Hematopoietic multipotent progenitor cell treated with erythropoietin and hydrocortisone succinate and interleukin-3 and kit ligand, for 17 days (in vitro differentiated cells): ENCODE measurements around the gene SNAP25.

Experiments
- DNase-seq: peaks from one replicate; pipeline ENCODE4 v3.0.0-alpha.2; 2015; ENCODE audit warnings: low spot score

The SNAP25 gene

DNA sequence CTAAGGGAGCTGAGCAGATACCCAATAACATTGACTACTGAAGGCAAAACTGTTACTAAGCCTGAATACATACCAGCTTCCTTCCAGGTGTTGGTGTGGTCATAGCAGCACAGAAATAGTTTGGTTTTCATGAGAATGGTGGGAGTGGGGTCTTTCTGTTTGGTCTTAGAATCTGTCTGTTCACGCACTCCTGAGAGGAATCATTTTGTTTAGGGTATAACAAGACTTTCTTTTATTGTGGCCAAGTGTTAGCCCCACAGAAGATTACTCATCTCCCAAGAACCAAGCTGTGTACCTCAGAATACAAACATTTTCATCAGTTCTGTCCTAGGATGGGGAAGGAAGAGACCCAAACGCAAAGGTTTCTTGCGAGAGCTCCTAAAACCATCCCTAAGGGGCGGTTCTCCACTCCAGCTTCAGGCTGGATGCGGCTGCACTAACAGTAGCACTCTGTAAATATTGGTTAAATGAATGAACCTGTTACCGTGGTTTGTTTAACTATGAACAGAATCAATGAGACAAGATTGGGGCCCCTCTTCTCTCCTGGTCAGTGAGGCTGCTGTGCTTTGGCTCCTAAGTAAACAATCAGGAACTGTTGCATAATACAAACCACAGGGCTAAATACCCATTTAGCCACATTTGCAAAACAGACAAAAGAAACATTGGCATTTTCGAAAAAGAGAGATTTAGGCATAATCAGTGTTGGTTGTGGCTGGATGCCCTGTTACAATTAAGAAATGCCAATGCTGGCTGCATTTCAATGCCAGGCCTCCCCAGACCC is 44.9 kb downstream of the SNAP25 start:
- no peak for DNase-seq

DNA sequence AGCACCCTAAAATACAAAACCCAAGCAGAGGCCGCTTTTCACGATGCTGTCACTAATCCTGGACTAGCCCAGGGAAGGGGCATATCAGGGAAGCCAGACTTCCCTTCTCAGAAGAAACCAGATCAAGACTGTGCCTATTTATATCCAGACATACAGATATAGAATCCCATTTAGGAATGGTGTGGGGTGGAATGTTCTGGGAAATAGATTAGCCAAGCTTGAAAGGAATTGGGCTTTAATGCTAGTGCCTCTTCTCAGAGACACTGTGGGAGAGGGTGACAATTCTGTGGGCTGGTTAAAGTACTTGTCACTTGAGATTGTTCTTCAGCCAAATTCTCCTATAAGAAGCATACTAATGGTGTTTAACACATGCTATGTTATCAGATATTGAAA is 45.5 kb downstream of the SNAP25 start:
- DNase-seq: no peak

DNA sequence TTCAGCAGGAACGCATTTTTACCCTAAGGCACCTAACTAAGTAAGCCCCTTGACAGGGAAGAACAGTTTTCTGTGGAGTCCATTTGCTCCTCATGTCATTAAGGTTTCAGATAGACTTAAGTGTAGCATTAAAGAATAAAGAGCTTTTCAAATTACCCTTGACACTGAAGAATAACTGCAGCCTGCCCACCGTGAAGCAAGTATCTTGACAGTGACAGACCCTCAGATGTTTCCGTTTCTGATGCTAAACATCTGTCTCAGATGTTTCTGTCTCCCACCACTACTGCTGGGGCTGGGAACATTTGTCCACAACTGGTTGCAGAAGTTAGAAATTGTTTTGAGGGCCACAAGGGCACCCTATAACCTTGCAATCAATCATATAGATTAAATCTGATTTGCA is 50.0 kb downstream of the SNAP25 start:
- DNase-seq: no peak

DNA sequence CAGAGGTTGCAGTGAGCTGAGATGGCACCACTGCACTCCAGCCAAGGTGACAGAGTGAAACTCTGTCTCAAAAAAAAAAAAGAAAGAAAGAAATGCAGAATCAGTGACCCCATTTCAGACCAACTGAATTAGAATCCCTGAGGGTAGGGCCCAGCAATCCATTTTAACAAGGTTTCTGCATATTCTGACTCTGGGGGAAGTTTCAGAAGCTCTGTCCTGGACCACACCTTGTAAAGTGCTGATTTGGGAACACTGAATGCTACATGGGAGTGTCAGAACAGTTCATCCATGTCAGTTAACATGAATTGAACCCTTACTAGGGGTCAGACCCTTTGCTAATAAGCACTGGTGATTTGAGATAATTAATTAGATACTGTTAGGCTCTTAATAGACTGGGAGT is 52.0 kb downstream of the SNAP25 start:
- no peak for DNase-seq

DNA sequence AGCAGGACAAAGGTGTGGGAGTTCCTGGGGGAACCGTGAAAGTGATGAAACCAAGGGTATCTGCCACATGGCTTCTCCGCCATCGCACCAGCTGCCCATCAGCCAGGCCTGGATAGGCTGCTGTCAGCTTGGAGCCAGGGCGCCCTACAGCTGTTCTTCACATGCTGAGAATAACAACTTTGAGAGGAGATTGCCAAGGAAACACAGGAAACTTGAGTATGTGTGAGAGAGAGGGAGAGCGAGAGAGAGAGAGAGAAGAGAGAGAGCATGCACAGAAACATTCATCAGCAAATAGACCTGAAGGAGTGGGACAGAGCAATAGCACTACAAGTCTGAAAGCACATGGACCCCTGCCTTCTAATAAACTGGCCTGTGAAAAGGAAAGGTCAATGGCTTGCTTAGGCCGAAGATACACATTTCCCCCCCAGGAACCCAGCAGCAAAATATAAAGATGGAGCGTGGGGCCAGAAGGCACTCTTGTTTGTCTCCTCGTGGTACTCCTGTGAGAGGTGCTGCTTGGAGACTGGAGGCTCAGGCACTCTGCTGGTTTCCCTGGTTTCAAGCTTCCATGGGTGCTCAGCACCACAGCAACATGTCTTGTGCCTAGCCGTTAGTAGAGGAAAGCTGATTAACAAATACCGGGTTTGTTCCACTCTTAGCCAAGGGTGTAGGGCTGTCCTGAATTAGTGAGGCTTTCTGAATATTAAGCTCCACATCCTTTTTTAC is 53.0 kb downstream of the SNAP25 start:
- no peak for DNase-seq

DNA sequence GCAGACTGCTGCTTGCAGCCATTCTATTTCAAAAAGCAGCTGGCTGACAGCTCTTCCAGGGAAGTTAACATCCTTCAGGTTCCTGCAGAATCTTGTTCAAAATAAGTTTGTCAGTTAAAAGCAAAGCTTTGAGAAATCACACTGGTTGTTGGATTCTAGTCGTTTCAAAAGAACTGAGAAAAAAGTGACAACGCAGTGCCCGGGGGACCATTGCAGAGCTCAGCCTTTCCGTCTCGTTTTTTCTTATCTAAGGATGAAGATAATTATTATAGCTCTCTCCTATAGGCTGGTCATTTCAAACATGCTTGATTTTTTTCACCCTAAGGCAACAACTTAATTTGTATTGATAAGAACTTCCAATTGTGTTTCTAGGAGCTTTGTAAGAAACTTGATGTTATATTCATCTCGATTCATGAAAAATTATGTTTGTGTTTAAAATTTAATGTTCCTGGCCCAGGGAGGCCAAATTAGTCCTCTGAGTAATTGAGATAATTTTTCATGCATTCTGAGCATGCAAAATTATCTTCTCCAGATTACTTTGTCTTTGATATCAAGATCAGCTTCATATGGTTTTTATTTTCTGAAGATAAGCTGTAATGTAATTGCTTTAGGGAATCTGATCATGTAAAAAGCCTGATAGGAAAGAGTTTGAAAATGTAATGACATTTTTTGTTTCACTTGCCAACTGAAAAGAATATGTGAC is 58.4 kb downstream of the SNAP25 start:
- no peak for DNase-seq

DNA sequence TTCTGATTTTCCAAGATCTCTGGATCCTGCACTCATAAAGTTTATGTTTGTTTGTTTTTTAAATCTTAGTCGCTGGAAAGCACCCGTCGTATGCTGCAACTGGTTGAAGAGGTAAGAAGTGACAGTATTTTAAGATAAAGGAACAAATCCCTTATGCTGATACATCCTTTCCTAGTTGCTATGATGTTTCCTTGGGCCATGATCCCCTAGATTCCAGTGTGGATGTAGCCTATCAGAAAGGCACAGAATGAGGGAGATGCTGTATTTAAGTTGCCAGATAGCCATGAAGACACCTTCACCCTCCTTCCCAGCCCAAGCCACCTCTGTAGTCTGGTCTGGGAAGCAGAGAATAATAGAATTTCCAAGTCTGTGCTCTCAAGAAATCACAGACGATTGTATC is 59.0 kb downstream of the SNAP25 start:
- no peak for DNase-seq

DNA sequence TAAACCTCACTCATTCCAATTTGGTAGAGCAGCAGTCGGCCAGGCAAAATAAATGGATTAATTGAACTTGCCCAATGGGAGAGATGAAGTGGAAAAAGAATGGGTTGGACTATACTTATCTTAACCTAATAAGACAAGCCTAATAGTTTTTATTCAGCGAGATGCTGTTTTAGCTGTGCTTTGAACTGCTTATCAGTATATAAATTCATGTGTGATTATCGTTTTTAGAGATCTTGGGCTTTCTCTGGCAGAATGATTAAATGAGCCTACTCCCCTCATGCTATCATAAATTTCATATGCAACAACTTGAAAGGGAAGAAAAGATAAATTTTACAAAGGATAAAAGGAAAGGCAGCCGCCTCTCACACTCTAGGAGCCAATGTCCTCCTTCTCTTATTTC is 59.8 kb downstream of the SNAP25 start:
- no peak for DNase-seq

DNA sequence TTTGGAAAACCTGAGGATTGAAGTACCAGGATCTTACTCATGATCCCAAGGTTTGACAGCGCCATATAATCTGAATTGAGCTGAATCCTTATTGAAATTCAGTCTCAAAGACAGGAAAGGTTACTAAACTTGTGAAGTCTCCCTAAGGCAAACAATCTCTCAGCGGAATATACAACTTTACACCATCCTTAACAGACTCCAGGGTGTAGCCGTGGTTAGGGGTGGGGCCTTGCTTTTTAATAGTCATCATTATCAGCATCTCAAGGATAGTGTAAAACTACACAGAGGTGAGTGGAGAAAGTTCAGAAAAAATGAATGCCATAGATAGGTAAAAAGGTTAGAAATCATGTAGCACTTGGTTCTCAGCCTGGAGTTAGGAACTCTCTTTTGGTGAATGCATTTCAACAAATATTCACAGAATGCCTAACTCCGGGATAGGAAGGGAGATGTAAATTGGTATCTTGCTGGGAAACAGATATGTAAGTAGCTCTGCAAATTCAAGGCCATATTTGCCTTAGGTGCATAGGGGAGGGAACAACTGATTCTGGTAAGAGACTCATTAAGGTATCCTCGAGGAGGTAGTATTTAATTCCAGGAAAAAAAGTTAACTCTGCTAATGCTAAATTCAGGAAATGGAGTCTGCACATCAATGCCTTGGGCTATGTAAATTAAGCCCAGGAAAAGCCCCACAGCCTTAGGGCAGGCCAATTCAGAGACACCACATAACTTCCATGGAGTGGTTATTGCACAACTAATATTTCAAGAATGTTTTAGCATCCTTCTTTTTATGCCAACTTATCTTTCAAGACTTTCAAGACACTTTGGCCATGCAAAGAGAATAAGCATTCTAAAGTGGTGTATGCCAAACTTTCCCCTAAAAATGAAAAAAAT is 61.6 kb downstream of the SNAP25 start:
- no peak for DNase-seq

DNA sequence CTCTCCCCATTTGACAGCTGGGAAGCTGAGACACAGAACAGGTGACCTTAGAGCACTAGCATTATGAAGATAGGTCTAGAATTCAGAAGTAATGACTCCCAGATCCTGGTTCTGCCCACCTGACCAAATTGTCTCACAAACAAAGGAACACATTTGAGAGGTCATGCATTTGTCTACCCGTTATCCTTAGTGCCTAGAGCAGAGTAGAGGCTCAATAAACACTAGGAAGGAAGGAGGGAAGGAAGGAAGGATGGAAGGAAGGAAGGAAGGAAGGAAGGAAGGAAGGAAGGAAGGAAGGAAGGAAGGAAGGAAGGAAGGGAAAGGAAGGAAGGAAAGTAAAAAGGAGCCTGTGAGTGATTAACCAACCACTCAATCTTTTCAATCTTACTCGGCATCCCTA is 63.3 kb downstream of the SNAP25 start:
- DNase-seq: no peak

DNA sequence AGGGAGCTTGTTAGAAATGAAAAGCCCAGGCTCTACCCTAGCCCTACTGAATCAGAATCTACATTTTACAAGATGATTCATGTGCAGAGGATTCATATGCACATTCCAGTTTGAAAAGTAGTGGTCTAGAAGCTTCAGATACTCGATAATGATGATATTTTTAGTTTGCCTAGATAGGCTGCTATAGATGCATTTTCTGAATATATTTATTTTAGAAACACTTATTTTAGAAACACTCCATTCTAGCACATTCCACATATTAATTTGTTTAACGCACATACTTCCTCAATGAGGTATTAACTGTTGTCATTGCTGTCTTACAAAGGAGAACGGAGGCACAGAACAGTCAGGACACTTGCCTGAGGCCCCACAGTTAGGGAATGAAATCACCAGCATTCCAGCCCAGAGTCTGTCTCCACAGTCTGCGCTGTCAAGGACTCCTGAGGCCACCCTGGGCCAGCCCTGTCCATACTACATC is 64.4 kb downstream of the SNAP25 start:
- no peak for DNase-seq

DNA sequence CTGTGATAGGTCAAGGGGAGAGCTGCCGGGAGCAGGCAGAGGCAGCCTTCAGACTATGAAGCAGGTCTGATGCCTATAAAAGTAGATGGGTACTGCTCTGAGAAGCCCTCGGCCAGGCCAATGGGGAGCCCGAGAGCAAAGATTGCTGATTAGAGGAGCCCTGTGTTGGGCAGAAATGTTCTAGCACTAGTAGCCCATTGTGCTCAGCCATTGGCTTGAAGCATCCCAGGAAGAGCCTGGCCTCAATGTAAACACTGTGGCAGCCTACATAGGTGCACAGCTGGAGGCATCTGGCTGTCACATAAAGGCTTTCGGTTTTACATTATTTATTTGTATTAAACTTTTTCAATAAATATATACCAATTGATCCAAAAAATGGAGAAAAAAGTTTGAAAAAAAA is 67.7 kb downstream of the SNAP25 start:
- DNase-seq: no peak

DNA sequence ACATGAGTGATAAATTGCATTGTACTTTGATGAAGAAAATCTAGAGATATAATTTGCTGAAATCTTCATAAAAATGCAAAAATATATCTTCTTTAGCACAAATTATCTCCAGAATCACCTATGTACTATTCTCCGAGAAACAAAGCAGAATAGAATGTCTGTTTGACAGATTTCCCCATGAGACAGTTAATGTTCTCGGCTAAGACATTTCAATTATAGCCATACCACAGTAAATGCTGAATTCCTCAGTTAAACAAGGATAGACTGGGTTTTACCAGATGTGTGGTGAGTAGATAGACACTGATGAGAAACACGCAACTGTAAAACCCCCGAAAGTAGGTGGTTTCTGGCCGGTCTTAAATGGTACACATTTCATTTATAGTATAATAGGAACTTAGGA is 69.8 kb downstream of the SNAP25 start:
- DNase-seq: no peak

DNA sequence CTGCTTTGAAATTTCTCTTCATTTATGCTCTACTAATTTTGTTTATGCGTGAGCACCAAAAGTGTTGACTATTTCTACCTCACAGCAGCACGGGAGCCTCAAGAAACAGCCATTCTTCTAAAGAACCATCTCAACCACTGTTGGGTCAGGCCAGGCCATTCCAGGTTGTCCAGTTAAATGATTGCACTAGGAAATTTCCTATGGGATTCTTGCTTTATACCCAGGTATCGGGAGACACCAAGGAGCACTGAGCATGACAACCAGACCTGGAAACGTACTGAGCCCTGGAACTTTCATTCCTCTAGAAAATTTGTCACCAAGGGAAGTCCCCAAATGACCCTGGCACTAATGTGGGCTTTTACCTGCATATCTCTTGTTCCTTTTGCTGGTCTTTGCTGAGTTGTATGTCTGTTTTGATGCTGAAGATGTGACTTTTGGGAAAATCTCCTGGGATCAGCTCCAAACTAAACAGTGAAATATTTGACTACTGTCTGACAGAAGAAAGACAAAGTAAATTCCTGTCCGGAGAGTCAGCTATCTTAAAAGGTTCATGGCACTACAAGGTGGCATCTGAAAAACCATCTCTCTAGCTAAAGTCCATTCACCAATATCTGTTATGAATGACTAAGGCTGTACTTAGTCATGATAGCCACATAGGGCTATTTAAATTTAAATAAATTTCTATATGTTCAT is 70.5 kb downstream of the SNAP25 start:
- DNase-seq: no peak

DNA sequence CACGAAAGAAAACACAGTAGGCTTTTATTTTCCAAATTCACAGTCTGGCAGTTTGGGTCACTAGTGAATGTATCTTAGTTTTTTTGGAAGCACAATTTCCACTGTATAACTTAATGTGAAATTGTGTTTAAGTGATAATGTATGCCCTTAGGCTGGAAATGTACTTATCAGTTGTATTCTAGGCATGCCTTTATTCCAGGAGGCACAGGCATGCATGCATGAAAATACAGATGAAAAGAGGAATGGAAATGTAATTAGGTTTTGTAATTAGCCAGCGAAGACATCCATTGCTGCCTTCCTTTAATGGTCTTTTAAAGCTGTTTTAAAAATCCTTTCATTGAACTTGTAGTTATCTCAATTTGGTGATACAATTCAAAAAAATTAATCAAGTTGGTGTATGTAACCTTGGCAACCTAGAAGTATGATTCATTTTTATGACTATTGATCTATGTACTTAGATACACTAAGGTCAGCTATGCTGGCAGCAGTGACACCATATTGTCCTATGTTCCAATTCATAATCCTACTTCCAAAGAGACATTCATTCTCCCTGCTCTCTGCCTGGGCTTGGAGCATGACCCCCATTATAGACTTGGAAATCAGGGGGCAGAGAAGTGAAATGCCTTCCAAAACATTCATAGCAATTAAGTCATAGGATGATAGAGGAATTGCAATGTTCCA is 73.1 kb downstream of the SNAP25 start:
- no peak for DNase-seq

DNA sequence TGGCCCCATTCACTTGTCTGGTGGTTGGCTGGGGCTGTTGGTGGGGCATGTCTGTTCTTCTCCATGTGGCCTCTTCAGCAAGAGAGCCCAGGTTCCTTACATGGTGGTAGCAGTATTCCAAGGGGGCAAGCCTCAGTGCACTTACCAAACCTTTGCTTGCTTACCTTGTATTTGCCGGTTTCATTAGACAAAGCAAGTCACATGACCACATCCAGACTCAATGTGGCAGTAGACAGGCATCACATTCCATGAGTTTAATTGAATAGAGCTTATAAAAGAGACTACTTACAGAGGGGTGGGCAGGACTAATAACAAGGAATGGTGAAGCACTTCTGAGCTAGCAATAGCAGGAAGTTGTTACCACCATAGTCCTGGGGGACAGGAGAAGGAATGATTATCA is 78.6 kb downstream of the SNAP25 start:
- DNase-seq: no peak

DNA sequence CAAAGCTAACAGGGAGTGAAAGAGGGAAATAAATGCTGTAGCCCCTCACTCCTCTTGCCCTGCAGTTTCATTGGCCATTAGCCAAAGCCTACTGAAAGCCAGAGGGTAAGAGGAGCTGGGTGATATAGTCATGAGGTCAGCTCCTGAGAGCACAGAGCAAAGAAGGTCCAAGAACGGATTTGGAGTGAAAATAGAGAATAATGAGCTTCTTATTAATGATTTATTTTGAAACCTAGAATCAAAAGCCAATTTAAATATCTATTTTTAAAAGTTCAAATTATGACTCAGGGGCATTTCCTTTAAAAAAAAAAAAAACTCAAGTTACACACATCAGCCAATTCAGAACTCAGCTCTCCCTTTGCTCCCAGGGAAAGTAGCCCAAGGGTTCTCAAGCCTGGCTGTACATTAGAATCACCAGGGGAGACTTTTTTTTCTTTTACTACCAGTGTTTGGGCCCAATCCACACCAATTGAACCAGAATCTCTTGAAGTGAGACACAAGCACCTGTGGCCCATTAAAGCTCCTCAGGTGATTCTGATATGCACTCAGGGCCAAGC is 79.1 kb downstream of the SNAP25 start:
- no peak for DNase-seq

DNA sequence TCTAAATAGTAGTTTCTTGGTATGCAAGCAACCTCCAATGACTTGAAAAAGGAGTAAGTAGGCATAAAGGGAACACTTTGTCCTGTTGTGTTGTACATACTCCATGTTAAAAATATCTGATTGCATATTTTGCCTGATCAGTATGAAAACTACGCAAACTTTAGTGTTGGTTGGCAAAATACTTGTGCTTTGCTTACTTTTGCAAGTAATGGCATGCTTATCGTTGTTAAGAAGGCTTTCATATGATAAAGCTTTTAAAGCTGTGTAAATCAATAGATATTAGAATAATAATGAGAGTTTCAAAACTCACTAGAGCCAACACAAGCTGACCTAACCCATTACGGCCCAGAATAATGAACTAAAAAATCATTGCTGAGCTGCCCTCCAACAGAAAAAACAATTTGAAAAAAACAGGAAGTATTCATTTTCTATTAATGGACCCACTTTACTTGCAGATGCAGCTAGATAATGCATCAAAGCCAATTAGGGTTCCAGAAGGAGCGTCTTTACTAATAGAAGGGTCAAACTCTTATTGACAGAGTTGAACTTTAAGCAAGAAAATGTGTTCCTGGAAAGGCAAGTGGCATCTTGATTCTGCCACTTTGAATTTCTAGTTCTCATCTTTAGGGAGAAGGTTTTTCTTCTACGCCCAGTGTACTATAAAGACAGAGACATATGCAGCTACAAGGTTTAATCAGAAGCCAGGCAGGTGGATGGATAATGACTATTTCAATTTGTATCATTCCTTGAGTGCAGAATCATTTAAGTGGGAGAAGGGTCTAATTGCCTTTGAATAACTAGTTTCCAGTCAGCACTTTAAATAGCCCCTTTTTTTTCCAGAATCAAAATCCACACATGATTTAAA is 82.2 kb downstream of the SNAP25 start:
- no peak for DNase-seq

DNA sequence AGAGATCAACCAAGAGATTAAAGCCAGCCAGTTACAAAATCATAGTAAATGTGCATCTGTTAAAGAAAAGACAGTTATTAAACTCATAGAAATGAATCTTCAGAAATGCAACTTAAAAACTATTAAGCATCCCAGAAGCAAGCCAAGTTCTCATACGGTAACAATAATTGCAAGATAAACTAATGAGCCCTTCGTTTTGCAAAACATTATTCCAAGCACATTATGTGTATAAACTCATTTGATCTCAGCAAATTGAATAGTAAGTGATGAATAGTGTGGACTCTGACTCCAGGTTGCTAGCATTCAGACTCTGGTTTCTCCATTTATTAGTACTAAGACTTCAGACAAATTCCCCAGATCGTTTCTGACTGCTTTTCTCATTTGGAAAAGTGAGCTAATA is 85.2 kb downstream of the SNAP25 start:
- DNase-seq: no peak
